HG02798 (cell line): ENCODE results near the gene SCN4A.
"Not testable (repeated sequence)": the region's sequence is repeated elsewhere in the genome, so short reads cannot be mapped to it uniquely, and the experiment has no call there.

Source experiments
- ATAC-seq: cut with Tn5 transposase; IDR thresholded peaks from one replicate; pipeline ENCODE4 v1.9.1; 2021; ENCODE audit warnings: mild to moderate bottlenecking; ENCODE audit not compliant: unreplicated experiment, poor library complexity

The SCN4A gene

GRCh38 chr17:63987221-63988126, 14.8 kb upstream of the SCN4A start:
- ATAC-seq: no peak

DNA sequence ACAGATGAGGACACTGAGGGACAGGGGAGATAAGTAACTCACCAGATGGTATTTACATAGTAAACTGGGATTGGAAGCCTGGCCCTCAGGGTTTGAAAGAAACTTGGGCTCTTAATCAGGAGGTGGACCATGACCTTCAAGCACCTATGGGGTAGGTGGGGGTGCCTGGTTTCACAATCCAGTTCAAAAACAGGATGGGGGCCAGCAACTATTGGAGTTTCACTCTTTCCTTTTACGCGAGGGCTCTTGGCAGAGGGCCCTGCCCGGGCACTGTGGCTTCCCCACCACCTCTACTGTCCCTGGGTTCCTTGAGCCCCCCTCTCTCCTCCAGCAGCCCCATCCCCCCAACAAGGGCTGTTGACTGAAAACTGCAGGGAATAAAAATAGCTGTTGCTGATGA, 14.1 kb upstream of the SCN4A start:
- no peak for ATAC-seq

GRCh38 chr17:63985387-63986140, 12.8 kb upstream of the SCN4A start:
- ATAC-seq: no peak

DNA sequence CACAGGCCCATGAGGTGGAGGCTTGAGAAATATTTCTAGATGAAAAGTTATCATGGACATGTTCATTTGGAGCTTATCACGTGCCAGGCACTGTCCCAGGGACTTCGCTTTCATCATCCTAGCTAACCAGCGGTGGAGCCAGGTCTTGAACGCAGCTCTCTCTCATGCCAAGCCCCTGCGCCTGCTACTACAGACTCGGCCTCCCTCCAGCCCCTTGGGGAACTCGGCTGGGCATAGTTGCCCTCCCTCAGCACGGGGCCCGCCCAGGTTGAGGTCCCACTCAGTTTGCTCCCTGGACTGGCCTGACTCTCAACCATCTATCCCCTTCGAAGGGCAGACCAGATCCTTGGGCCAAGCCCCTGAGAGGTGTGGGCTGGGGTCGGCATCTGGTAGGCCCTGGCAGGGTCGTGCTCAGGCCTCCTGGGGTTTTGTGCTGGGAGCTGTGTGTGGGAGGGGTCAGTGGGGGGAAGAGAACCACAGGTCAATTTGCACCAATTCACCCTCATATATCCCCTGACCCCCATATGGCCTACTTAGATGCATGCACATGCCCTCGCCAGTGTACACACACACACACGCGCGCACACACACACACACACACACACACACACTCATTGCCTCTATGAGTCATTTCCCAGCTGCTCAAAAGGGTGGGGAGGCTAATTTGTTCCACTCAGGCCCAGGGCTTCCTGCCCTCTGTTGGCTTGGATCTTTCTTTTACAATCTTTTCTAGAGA, 12.1 kb upstream of the SCN4A start:
- no peak for ATAC-seq

DNA sequence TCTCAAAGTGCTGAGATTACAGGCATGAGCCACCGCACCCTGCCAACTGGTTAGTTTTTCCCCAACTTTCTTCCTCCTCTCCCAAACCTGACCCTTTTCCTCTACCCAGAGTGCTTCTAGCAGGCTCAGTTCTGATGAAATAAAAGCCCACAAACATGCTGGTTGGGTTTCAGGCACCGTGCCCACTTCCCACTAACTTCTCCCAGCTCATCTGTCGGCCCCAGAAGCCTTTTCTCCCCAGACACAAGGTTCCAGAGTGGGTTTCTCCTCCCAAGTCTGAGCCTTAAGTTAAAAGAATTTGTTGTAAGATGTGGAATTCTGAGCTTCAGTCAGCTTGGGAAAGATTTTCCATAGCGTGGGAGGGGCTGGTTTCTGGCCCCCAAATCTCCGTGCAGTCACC, 11.5 kb upstream of the SCN4A start:
- no peak for ATAC-seq

GRCh38 chr17:63983320-63983719, 10.6 kb upstream of the SCN4A start:
- no peak for ATAC-seq

- not testable (repeated sequence) for ATAC-seq
Observed at GRCh38 chr17:63982641-63983040, 9.9 kb upstream of the SCN4A start.

DNA sequence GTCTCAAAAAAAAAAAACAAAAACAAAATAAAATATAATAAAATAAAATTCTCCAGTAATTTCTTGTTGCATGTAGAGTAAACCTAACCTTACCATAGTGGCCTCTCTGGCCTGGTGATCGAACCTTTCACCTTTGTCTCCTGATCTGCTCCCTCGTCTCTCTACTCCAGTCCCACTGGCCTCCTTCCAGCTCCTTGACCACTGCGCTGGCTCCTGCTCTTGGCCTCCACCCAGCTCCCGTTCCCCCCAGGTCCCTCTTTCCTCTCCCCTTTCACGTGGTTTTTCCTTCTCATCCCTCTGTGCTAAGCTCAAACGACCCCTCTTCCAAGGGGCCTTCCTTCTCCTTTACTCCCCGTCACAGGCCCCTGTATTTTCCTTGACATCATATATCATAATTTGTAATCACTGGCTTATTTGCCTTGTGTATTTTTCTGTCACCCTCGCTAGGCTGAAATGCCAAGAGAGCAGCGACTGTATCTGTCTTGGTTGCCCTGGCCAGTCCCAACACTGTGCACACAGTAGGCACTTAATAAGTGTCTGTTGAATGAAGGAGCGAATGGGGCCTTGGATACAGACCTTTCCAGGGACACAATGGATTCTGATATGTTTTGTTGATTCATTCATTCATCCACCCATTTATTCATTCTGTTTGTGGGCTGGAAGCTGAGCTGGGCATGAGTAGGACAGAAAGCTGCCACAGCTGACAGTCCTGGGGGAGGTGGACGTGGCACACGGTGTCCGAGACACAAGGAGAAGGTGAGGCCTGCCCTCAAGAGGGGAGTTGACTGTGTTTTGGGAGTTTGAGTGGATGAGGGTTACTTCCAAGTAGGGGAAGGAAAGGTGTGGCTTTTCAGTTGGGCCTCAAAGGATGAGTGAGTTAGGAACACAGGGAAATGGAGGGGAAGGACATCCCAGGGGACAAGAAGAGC, 5.8 kb upstream of the SCN4A start:
- no peak for ATAC-seq

- no peak for ATAC-seq
Observed at GRCh38 chr17:63976702-63977101, 4.0 kb upstream of the SCN4A start.

- ATAC-seq: no peak
Observed at GRCh38 chr17:63975541-63976092, 2.9 kb upstream of the SCN4A start.

GRCh38 chr17:63974594-63975192, 2.0 kb upstream of the SCN4A start:
- no peak for ATAC-seq

GRCh38 chr17:63973930-63974593, 1.3 kb upstream of the SCN4A start:
- ATAC-seq: no peak

- ATAC-seq: no peak
Observed at GRCh38 chr17:63973247-63973646, 529 bp upstream of the SCN4A start.

GRCh38 chr17:63969278-63969677, 3.4 kb downstream of the SCN4A start:
- ATAC-seq: no peak

GRCh38 chr17:63967953-63968352, 4.8 kb downstream of the SCN4A start:
- no peak for ATAC-seq

DNA sequence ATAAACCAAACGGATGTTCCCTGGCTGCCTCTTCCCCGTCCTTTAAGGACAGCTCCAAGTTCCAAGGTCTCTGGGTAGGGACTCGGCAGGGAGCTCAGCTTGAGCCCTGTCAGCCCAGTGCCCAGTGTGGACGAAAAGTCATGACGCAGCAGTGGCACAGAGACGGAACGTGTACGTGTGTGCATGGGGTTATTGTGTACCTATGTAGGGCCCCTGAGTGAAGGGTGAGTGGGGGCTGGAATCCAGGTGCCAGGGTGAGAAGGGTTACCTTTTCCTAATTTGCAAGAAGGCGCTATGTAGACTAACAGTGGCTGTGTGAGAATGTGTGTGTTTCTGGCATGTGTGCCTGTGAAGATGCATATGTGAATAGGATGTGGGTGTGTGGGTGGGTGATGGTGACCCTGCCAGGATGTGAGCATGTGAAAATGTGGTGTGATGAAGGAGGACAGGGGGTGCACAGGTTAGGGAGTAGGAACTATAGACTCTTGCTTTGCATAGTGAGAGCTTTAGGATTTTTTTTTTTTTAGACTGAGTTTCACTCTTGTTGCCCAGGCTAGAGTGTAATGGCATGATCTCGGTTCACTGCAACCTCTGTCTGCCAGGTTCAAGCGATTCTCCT, 6.0 kb downstream of the SCN4A start:
- ATAC-seq: no peak

- ATAC-seq: no peak
Observed at GRCh38 chr17:63963123-63963522, 9.6 kb downstream of the SCN4A start.

DNA sequence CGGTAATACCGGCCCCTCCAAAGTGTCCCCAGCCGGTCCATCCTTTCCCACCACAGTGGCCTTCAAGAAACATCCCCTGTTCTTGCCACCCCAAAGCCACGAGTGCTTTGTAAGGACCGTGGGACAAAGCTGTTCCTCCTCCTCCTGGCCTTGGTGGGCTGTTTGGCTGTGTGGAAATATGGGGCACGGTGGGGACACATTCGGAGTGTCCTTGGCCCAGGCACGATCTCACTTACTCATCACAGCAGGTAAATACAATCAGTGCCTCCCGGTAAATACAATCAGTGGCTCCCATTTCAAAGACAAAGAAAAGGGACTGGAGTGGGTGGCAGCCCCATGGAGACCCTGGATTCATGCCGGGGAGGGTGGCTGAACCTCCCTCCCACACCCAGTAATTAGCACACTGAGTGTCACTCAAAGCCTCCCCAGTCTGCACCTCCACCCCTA, 10.4 kb downstream of the SCN4A start:
- no peak for ATAC-seq
